HepG2 (cell line): Measurements from ENCODE around the gene SECTM1. TPM values are rescaled to one million over a fixed set of nuclear protein-coding genes. Genes with fewer than 3 reads are reported as not detected.

Experiments
- FOXJ3 ChIP-seq: sonication (generic); formaldehyde crosslinking; IDR thresholded peaks from 2 replicates; pipeline ENCODE4 v1.4.0; 2020; ENCODE audit warnings: missing genetic modification reagents, mild to moderate bottlenecking, borderline replicate concordance
- GATA4 ChIP-seq: sonication (generic); IDR thresholded peaks from 2 replicates; pipeline ENCODE4 v1.6.1; 2016; ENCODE audit warnings: antibody characterized with exemption, low read depth, borderline replicate concordance
- HDAC6 ChIP-seq: fragments of 200-600 bp; sonication (generic); IDR thresholded peaks from 2 replicates; pipeline ENCODE4 v1.7.0; 2017; ENCODE audit warnings: mild to moderate bottlenecking, antibody characterized with exemption, low read length, low read depth
- HNRNPK ChIP-seq: fragments of 200-400 bp; formaldehyde crosslinking; IDR thresholded peaks from 2 replicates; pipeline ENCODE4 v1.6.1; 2018; ENCODE audit warnings: low read length, low read depth, moderate library complexity, mild to moderate bottlenecking; ENCODE audit not compliant: poor library complexity, severe bottlenecking
- KAT2B ChIP-seq: fragments of 150-350 bp; IDR thresholded peaks from 2 replicates; pipeline ENCODE4 v1.6.1; 2014; ENCODE audit warnings: low read depth, low read length, borderline replicate concordance
- MAFG ChIP-seq: sonication (generic); formaldehyde crosslinking; IDR thresholded peaks from 2 replicates; pipeline ENCODE4 v1.5.1; 2020; ENCODE audit warnings: mild to moderate bottlenecking, missing genetic modification reagents
- NFIB ChIP-seq: sonication (generic); formaldehyde crosslinking; IDR thresholded peaks from 2 replicates; pipeline ENCODE4 v1.9.0; 2021; ENCODE audit warnings: missing genetic modification reagents, mild to moderate bottlenecking, borderline replicate concordance
- PCBP1 ChIP-seq: fragments of 200-400 bp; formaldehyde crosslinking; IDR thresholded peaks from 2 replicates; pipeline ENCODE4 v1.6.1; 2017; ENCODE audit warnings: mild to moderate bottlenecking, low read depth, low read length, borderline replicate concordance
- PRMT3 ChIP-seq: sonication (generic); formaldehyde crosslinking; IDR thresholded peaks from 2 replicates; pipeline ENCODE4 v1.8.1; 2022; ENCODE audit warnings: low read depth, mild to moderate bottlenecking, moderate library complexity, missing genetic modification reagents, borderline replicate concordance
- SNRNP70 ChIP-seq: fragments of 200-400 bp; formaldehyde crosslinking; IDR thresholded peaks from 2 replicates; pipeline ENCODE4 v1.6.1; 2017; ENCODE audit warnings: mild to moderate bottlenecking, low read depth, low read length, moderate library complexity
- SRY ChIP-seq: sonication (generic); formaldehyde crosslinking; IDR thresholded peaks from 2 replicates; pipeline ENCODE4 v1.8.0; 2022; ENCODE audit warnings: mild to moderate bottlenecking, missing genetic modification reagents
- THYN1 ChIP-seq: sonication (generic); formaldehyde crosslinking; IDR thresholded peaks from 2 replicates; pipeline ENCODE4 v1.8.1; 2023; ENCODE audit warnings: low read depth, mild to moderate bottlenecking, moderate library complexity, missing genetic modification reagents, borderline replicate concordance
- ZFP62 ChIP-seq: sonication (generic); formaldehyde crosslinking; IDR thresholded peaks from 2 replicates; pipeline ENCODE4 v1.4.0; 2020; ENCODE audit warnings: missing genetic modification reagents
- ZNF562 ChIP-seq: sonication (generic); formaldehyde crosslinking; IDR thresholded peaks from 2 replicates; pipeline ENCODE4 v1.8.0; 2022; ENCODE audit warnings: missing genetic modification reagents, borderline replicate concordance
- ZNF674 ChIP-seq: sonication (generic); formaldehyde crosslinking; IDR thresholded peaks from 2 replicates; pipeline ENCODE4 v1.5.0; 2020; ENCODE audit warnings: low read depth, mild to moderate bottlenecking, missing genetic modification reagents
- ZNF83 ChIP-seq: sonication (generic); formaldehyde crosslinking; IDR thresholded peaks from 2 replicates; pipeline ENCODE4 v1.4.0; 2020; ENCODE audit warnings: missing genetic modification reagents, mild to moderate bottlenecking, borderline replicate concordance
- polyA plus RNA-seq, 8 experiments: library from polyadenylated mRNA; depleted of rRNA in 3 of 8; stranded (reverse) in 7 of 8; unstranded in 1 of 8; fragments of >200 nt; fragmentation: Illumina TruSeq in 4 of 8; extraction: Trizol in 4 of 8; gene quantifications; 2 replicates each; pipeline versions ENCODE4 v1.2.1 to v1.2.3, GENCODE V29; 2011 to 2016; ENCODE audit warnings: low read depth in 4 of 8, missing spikeins in 1 of 8, mixed read lengths in 1 of 8; ENCODE audit not compliant: insufficient read depth in 1 of 8
- total RNA-seq, 5 experiments: library from RNA; depleted of rRNA; stranded (reverse); fragments of >200 nt; fragmentation: Illumina TruSeq; extraction: Trizol; gene quantifications; 2 replicates each; pipeline ENCODE4 v1.2.3, GENCODE V29; 2016; ENCODE audit warnings: low read depth in 1 of 5
- TF ChIP-seq, protein P1 (sequence below): sonication (generic); formaldehyde crosslinking; IDR thresholded peaks from 2 replicates; pipeline ENCODE4 v1.5.0; 2020; ENCODE audit warnings: missing genetic modification reagents
- TF ChIP-seq, protein P2 (sequence below): sonication (generic); formaldehyde crosslinking; IDR thresholded peaks from 2 replicates; pipeline ENCODE4 v1.5.0; 2020; ENCODE audit warnings: missing genetic modification reagents
- TF ChIP-seq, protein P3 (sequence below): sonication (generic); formaldehyde crosslinking; IDR thresholded peaks from 2 replicates; pipeline ENCODE4 v1.5.0; 2020; ENCODE audit warnings: missing genetic modification reagents, mild to moderate bottlenecking, borderline replicate concordance
- TF ChIP-seq, protein P4 (sequence below): sonication (generic); formaldehyde crosslinking; IDR thresholded peaks from 2 replicates; pipeline ENCODE4 v1.4.0; 2020; ENCODE audit warnings: mild to moderate bottlenecking, missing genetic modification reagents
- TF ChIP-seq, protein P5 (sequence below): sonication (generic); formaldehyde crosslinking; IDR thresholded peaks from 2 replicates; pipeline ENCODE4 v1.4.0; 2020; ENCODE audit warnings: mild to moderate bottlenecking, missing genetic modification reagents
- TF ChIP-seq, protein P6 (sequence below): sonication (generic); formaldehyde crosslinking; IDR thresholded peaks from 2 replicates; pipeline ENCODE4 v1.8.1; 2023; ENCODE audit warnings: mild to moderate bottlenecking, moderate library complexity, missing genetic modification reagents

Gene SECTM1
- total and polyA plus RNA-seq, 2 of the 13 experiments (the other 11 are each of a cell fraction or from before 2014, with no cell fraction given) = 3.5 to 5.3 TPM

DNA sequence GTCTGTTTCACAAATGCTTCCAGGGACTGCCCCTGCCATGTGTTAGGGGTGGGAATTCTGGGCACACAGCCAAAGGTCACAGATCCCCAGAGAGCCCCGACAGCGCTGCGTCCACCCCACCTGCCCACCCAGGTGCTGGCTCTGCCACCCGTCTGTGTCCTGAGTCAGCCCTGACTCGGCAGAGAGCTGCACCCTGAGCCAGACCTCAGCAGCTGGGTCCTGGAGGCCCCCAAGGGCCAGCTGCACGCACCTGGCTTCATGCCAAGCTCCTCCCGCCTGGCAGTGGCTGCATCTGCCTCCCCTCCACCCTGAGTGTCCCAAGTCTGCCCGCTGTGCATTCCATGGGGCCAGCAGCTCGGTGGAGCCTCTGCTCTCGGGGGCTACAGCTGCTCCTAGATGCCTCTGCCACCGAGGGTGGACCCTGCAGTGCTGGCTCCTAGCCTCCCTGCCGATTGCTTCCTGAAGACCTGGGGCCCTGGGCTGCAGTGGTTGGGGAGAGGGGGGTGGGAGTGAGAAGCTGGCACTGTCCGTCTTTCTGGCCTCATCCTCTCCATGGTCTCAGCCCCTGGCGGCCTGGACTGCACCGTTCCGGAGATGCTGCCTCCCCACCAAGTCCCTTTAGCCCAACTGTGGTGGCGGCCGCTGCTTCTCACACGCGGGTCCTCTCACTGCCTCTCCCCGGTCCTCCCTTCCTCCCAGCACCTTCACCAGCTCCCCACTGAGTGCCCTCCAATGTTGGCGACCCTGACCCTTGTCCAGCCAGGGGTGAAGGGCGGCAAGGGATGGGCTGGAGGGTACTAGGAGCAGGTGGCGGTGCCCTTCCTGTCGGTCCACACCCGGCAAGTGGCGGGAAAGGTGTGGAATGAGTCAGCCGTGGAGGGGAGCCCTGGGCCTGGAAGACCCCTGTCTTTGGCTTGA is 3.0 kb downstream of the SECTM1 start (continued):
- no peak for TF ChIP-seq ZNF674 (CRISPR knock-in tag)
- 0 out of 2 replicates have a peak, but pooled peaks have one; percentile 35 for TF ChIP-seq PCBP1
- peak; percentile 75 for TF ChIP-seq HNRNPK
- TF ChIP-seq, protein P1, sequence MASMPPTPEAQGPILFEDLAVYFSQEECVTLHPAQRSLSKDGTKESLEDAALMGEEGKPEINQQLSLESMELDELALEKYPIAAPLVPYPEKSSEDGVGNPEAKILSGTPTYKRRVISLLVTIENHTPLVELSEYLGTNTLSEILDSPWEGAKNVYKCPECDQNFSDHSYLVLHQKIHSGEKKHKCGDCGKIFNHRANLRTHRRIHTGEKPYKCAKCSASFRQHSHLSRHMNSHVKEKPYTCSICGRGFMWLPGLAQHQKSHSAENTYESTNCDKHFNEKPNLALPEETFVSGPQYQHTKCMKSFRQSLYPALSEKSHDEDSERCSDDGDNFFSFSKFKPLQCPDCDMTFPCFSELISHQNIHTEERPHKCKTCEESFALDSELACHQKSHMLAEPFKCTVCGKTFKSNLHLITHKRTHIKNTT = no peak
- TF ChIP-seq, protein P2, sequence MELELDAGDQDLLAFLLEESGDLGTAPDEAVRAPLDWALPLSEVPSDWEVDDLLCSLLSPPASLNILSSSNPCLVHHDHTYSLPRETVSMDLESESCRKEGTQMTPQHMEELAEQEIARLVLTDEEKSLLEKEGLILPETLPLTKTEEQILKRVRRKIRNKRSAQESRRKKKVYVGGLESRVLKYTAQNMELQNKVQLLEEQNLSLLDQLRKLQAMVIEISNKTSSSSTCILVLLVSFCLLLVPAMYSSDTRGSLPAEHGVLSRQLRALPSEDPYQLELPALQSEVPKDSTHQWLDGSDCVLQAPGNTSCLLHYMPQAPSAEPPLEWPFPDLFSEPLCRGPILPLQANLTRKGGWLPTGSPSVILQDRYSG = no peak
- TF ChIP-seq ZFP62 (CRISPR knock-in tag) = no peak
- TF ChIP-seq, protein P3, sequence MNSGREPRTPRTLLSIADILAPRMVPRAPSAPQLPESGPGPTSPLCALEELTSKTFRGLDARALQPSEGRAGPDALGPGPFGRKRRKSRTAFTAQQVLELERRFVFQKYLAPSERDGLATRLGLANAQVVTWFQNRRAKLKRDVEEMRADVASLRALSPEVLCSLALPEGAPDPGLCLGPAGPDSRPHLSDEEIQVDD = no peak
- TF ChIP-seq GATA4 = no peak
- TF ChIP-seq PRMT3 (CRISPR knock-in tag) = no peak
- TF ChIP-seq MAFG (CRISPR knock-in tag) = peak; percentile 96
- peak; percentile 97; the same call in 1 of the 2 replicates for TF ChIP-seq NFIB
- no peak for TF ChIP-seq HDAC6
- TF ChIP-seq SNRNP70 = no peak
- no peak for TF ChIP-seq THYN1 (CRISPR knock-in tag)
- no peak for TF ChIP-seq FOXJ3 (CRISPR knock-in tag)
- TF ChIP-seq KAT2B = no peak
- no peak for TF ChIP-seq ZNF83 (CRISPR knock-in tag)
- TF ChIP-seq ZNF562 (CRISPR knock-in tag) = no peak
- TF ChIP-seq, protein P4, sequence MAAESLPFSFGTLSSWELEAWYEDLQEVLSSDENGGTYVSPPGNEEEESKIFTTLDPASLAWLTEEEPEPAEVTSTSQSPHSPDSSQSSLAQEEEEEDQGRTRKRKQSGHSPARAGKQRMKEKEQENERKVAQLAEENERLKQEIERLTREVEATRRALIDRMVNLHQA = no peak
- TF ChIP-seq, protein P5, sequence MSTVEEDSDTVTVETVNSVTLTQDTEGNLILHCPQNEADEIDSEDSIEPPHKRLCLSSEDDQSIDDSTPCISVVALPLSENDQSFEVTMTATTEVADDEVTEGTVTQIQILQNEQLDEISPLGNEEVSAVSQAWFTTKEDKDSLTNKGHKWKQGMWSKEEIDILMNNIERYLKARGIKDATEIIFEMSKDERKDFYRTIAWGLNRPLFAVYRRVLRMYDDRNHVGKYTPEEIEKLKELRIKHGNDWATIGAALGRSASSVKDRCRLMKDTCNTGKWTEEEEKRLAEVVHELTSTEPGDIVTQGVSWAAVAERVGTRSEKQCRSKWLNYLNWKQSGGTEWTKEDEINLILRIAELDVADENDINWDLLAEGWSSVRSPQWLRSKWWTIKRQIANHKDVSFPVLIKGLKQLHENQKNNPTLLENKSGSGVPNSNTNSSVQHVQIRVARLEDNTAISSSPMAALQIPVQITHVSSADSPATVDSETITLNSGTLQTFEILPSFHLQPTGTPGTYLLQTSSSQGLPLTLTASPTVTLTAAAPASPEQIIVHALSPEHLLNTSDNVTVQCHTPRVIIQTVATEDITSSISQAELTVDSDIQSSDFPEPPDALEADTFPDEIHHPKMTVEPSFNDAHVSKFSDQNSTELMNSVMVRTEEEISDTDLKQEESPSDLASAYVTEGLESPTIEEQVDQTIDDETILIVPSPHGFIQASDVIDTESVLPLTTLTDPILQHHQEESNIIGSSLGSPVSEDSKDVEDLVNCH (CRISPR knock-in tag) = 0 out of 2 replicates have a peak, but pooled peaks have one; percentile 40
- TF ChIP-seq, protein P6, sequence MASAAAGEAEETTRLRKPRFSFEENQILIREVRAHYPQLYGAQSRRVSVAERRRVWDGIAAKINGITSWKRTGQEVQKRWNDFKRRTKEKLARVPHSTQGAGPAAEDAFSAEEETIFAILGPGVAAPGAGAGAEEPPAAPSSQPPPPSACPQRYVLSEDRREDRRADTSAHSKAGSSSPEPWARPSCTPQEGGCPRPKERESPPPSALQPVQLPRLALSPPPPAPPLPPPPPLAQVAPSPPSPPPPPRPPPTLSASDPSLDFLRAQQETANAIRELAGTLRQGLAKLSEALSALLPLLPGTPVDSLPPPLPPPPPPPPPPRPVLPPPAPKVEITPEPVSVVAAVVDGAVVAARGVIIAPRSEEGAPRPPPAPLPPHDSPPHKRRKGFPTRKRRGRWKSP (CRISPR knock-in tag) = peak; percentile 35; the same call in 1 of the 2 replicates
- no peak for TF ChIP-seq SRY (CRISPR knock-in tag)
